Measurements from ENCODE around the gene RFPL3. TPM values are rescaled to one million over a fixed set of nuclear protein-coding genes. Genes with fewer than 3 reads are reported as not detected.

RFPL3 gene
- total and polyA plus RNA-seq, 10 of the 15 experiments (the other 5 are each of a cell fraction or from before 2014, with no cell fraction given) = not detected

- Histone ChIP-seq H3K9ac (ENCODE audit: control insufficient read depth, insufficient read depth, low read length) (no peak overlapping the region), H3K27me3 (replicated peaks in 1 of 2; ENCODE audit: control insufficient read depth in 2 of 2, insufficient read depth in 2 of 2, low read length in 1 of 2) (no peaks in the 10 kb centered on the region), H3K4me2 (ENCODE audit: control insufficient read depth, insufficient read depth) (no peak overlapping the region), H3K4me3 (no peak overlapping the region), H3K9me3 (replicated peaks; ENCODE audit: control insufficient read depth, insufficient read depth, low read length) (no peaks in the 10 kb centered on the region), H4K20me1 (ENCODE audit: control insufficient read depth, insufficient read depth) (no peaks in the 10 kb centered on the region), H3K79me2 (ENCODE audit: control insufficient read depth, insufficient read depth, low read length) (no peaks in the 10 kb centered on the region), H3K27ac (ENCODE audit: control insufficient read depth, insufficient read depth) (no peak overlapping the region), H2AFZ (ENCODE audit: control insufficient read depth, low read depth, low read length) (no peak overlapping the region), H3K4me1 (ENCODE audit: control insufficient read depth, insufficient read depth, low read length) (no peaks in the 10 kb centered on the region), H3K36me3 (ENCODE audit: control insufficient read depth in 2 of 2, insufficient read depth in 2 of 2, low read length in 1 of 2) (no peaks in the 10 kb centered on the region)
- WGBS (ENCODE audit: insufficient coverage, insufficient replicate concordance, low lambda C conversion rate, missing lambda C conversion rate) = 17% methylated on average over 13 of the region's 13 CpGs
- ChIA-PET RAD21 (ENCODE audit: unreplicated experiment) (no interaction called here), CTCF (no interaction called here), POLR2A (no interaction called here), SMC1A (ENCODE audit: uncharacterized antibody, unreplicated experiment) (no interaction called here)
- in situ Hi-C loops (cut with MboI) = no loop called here
- intact Hi-C loops (cut with micrococcal nuclease; ENCODE audit: unreplicated experiment) = no loop called here
- no TSS peak for BruUV-seq (replicated peaks)
- DNase-seq (ENCODE audit: low read depth, low spot score) = no peak
- ATAC-seq = no peak
- FAIRE-seq = no peak
- no peak for TF ChIP-seq POU2F2 (IDR thresholded peaks at IDR 0.05; ENCODE audit: borderline replicate concordance, low read depth, low read length)
- TF ChIP-seq SMAD1 (IDR thresholded peaks at IDR 0.05; ENCODE audit: low read depth, partially characterized antibody) = no peak
- no peak for TF ChIP-seq RCOR1 (conservative IDR thresholded peaks at IDR 0.05; ENCODE audit: low read depth, low read length)
- no peak for TF ChIP-seq WRNIP1 (IDR thresholded peaks at IDR 0.05; ENCODE audit: borderline replicate concordance, low read depth, low read length)
- TF ChIP-seq, protein P1, sequence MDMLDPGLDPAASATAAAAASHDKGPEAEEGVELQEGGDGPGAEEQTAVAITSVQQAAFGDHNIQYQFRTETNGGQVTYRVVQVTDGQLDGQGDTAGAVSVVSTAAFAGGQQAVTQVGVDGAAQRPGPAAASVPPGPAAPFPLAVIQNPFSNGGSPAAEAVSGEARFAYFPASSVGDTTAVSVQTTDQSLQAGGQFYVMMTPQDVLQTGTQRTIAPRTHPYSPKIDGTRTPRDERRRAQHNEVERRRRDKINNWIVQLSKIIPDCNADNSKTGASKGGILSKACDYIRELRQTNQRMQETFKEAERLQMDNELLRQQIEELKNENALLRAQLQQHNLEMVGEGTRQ (IDR thresholded peaks at IDR 0.05; ENCODE audit: borderline replicate concordance, low read depth, low read length) = no peak
- TF ChIP-seq ZBTB11 (CRISPR knock-in tag; IDR thresholded peaks at IDR 0.05) = no peak
- no peak for TF ChIP-seq CBX3 (IDR thresholded peaks at IDR 0.05; ENCODE audit: borderline replicate concordance, low read depth)
- TF ChIP-seq, protein P2, sequence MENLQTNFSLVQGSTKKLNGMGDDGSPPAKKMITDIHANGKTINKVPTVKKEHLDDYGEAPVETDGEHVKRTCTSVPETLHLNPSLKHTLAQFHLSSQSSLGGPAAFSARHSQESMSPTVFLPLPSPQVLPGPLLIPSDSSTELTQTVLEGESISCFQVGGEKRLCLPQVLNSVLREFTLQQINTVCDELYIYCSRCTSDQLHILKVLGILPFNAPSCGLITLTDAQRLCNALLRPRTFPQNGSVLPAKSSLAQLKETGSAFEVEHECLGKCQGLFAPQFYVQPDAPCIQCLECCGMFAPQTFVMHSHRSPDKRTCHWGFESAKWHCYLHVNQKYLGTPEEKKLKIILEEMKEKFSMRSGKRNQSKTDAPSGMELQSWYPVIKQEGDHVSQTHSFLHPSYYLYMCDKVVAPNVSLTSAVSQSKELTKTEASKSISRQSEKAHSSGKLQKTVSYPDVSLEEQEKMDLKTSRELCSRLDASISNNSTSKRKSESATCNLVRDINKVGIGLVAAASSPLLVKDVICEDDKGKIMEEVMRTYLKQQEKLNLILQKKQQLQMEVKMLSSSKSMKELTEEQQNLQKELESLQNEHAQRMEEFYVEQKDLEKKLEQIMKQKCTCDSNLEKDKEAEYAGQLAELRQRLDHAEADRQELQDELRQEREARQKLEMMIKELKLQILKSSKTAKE (IDR thresholded peaks at IDR 0.05; ENCODE audit: low read depth, poor library complexity, severe bottlenecking) = no peak
- no peak for TF ChIP-seq HDAC2 (IDR thresholded peaks at IDR 0.05)
- TF ChIP-seq, protein P3, sequence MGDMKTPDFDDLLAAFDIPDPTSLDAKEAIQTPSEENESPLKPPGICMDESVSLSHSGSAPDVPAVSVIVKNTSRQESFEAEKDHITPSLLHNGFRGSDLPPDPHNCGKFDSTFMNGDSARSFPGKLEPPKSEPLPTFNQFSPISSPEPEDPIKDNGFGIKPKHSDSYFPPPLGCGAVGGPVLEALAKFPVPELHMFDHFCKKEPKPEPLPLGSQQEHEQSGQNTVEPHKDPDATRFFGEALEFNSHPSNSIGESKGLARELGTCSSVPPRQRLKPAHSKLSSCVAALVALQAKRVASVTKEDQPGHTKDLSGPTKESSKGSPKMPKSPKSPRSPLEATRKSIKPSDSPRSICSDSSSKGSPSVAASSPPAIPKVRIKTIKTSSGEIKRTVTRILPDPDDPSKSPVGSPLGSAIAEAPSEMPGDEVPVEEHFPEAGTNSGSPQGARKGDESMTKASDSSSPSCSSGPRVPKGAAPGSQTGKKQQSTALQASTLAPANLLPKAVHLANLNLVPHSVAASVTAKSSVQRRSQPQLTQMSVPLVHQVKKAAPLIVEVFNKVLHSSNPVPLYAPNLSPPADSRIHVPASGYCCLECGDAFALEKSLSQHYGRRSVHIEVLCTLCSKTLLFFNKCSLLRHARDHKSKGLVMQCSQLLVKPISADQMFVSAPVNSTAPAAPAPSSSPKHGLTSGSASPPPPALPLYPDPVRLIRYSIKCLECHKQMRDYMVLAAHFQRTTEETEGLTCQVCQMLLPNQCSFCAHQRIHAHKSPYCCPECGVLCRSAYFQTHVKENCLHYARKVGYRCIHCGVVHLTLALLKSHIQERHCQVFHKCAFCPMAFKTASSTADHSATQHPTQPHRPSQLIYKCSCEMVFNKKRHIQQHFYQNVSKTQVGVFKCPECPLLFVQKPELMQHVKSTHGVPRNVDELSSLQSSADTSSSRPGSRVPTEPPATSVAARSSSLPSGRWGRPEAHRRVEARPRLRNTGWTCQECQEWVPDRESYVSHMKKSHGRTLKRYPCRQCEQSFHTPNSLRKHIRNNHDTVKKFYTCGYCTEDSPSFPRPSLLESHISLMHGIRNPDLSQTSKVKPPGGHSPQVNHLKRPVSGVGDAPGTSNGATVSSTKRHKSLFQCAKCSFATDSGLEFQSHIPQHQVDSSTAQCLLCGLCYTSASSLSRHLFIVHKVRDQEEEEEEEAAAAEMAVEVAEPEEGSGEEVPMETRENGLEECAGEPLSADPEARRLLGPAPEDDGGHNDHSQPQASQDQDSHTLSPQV (IDR thresholded peaks at IDR 0.05) = no peak
- no peak for TF ChIP-seq SIN3A (IDR thresholded peaks at IDR 0.05; ENCODE audit: low read depth, low read length)
- TF ChIP-seq NRF1 (conservative IDR thresholded peaks at IDR 0.05; ENCODE audit: low read depth, low read length) = no peak
Measured at GRCh38 chr22:32333769-32334659, 23.7 kb upstream of the RFPL3 start.

All from GM12878 (cell line).